ENCODE results near the gene TMCO6. TPM values are rescaled to one million over a fixed set of nuclear protein-coding genes. Genes with fewer than 3 reads are reported as not detected.
"Not testable (repeated sequence)": the region's sequence is repeated elsewhere in the genome, so short reads cannot be mapped to it uniquely, and the experiment has no call there.

The TMCO6 gene
- total and polyA plus RNA-seq, 2 of the 8 experiments (the other 6 are each of a cell fraction or from before 2014, with no cell fraction given) = 29.0 to 40.9 TPM

- H3K4ac ChIP-seq (replicated peaks; ENCODE audit: insufficient read length, low read depth, low read length); H3K23ac ChIP-seq (ENCODE audit: insufficient read length); H3K9ac ChIP-seq (replicated peaks in 1 of 4; ENCODE audit: extremely low read depth in 1 of 4, low read depth in 3 of 4, low read length in 3 of 4); H3K56ac ChIP-seq (replicated peaks; ENCODE audit: insufficient read length, low read depth, low read length); H3K18ac ChIP-seq (ENCODE audit: extremely low read depth, low read length); H4K8ac ChIP-seq (ENCODE audit: extremely low read depth, insufficient read depth, low read length); H3K79me2 ChIP-seq (ENCODE audit: control insufficient read depth in 1 of 2, insufficient read depth in 2 of 2, low read length in 2 of 2); H4K91ac ChIP-seq (replicated peaks; ENCODE audit: insufficient read length, low read length); H3K27ac ChIP-seq (ENCODE audit: low read depth, low read length); H3K23me2 ChIP-seq (ENCODE audit: low read depth, low read length); H2AK5ac ChIP-seq (ENCODE audit: low read depth, low read length); H4K20me1 ChIP-seq (replicated peaks in 1 of 2; ENCODE audit: control insufficient read depth in 1 of 2, insufficient read depth in 2 of 2, low read length in 2 of 2); H4K5ac ChIP-seq (ENCODE audit: insufficient read length, low read depth, low read length); H3K4me1 ChIP-seq (replicated peaks in 1 of 4; ENCODE audit: control insufficient read depth in 3 of 4, insufficient read depth in 4 of 4, low read length in 3 of 4); DNase-seq (ENCODE audit: low read depth in 1 of 2, low spot score in 2 of 2); H2BK15ac ChIP-seq (ENCODE audit: low read length); H3K14ac ChIP-seq (ENCODE audit: insufficient read length); H2BK120ac ChIP-seq (replicated peaks; ENCODE audit: low read depth, low read length); H3K4me3 ChIP-seq (ENCODE audit: extremely low read depth in 1 of 4, insufficient read depth in 2 of 4, low read depth in 3 of 4, low read length in 4 of 4); FAIRE-seq; H3K4me2 ChIP-seq (ENCODE audit: insufficient read depth in 1 of 2, low read depth in 2 of 2, low read length in 2 of 2); H3K79me1 ChIP-seq (ENCODE audit: low read depth, low read length); H2BK5ac ChIP-seq (ENCODE audit: low read depth, low read length); H3K27me3 ChIP-seq (replicated peaks in 1 of 4; ENCODE audit: control insufficient read depth in 3 of 4, extremely low read depth in 1 of 4, insufficient read depth in 3 of 4, low read length in 3 of 4); H2BK20ac ChIP-seq (ENCODE audit: low read length); H3K36me3 ChIP-seq (ENCODE audit: control insufficient read depth in 2 of 4, insufficient read depth in 4 of 4, low read length in 3 of 4); H2AFZ ChIP-seq (ENCODE audit: low read length); H2BK12ac ChIP-seq (ENCODE audit: low read depth, low read length): not testable (repeated sequence)
- peaks cover 30 to 42% of the 10 kb centered on the region in 2 experiments for H3K9me3 ChIP-seq (ENCODE audit: insufficient read depth in 2 of 2, low read depth in 1 of 2, low read length in 1 of 2)
- ChIA-PET POLR2A (ENCODE audit: partially characterized antibody) (interaction anchor here (1.2 kb wide), 1 partner anchor 77 kb away, joined by 4 read pairs; the partner anchor contains the start of gene EIF4EBP3), CTCF (ENCODE audit: partially characterized antibody) (interaction anchor here (1.0 kb wide), 1 partner anchor 10 kb away, joined by 8 read pairs; no protein-coding TSS in a partner anchor)
- 87% methylated on average over 10 of the region's 10 CpGs; no CpG with 5 or more reads in 1 of the 2 experiments for WGBS, 2 experiments (ENCODE audit: extremely low coverage in 1 of 2, insufficient coverage in 1 of 2, insufficient read length in 1 of 2, insufficient replicate concordance in 2 of 2, low coverage in 1 of 2, low lambda C conversion rate in 2 of 2, missing lambda C conversion rate in 1 of 2)
Observed at GRCh38 chr5:140624886-140625285, 14.4 kb upstream of the TMCO6 start.

All from H1 (cell line).